HCT116 (cell line): Measurements from ENCODE around the gene MISP.

Experiments
- CTCF ChIP-seq, 3 experiments: fragments of 200-600 bp in 1 of 3; sonication (generic) in 1 of 3; IDR thresholded peaks in 2 of 3; conservative IDR thresholded peaks in 1 of 3; 2 replicates each; pipeline ENCODE4 v1.5.1; 2012 to 2017; ENCODE audit warnings: low read depth in 2 of 3, low read length in 2 of 3, antibody characterized with exemption in 1 of 3, borderline replicate concordance in 1 of 3, control low read depth in 1 of 3, mild to moderate bottlenecking in 1 of 3, mixed read lengths in 1 of 3, mixed run types in 1 of 3, moderate library complexity in 1 of 3; ENCODE audit not compliant: insufficient read depth in 1 of 3
- POLR2A ChIP-seq: IDR thresholded peaks from 2 replicates; pipeline ENCODE4 v1.7.0; 2011; ENCODE audit warnings: borderline replicate concordance; ENCODE audit not compliant: insufficient read depth, insufficient read length; ENCODE audit errors: extremely low read depth
- POLR2AphosphoS5 ChIP-seq: IDR thresholded peaks from 2 replicates; pipeline ENCODE4 v1.6.1; 2011; ENCODE audit warnings: mild to moderate bottlenecking, low read depth, low read length, moderate library complexity
- YY1 ChIP-seq: IDR thresholded peaks from 2 replicates; pipeline ENCODE4 v1.6.1; 2011; ENCODE audit warnings: low read length, low read depth, moderate library complexity, mild to moderate bottlenecking; ENCODE audit not compliant: insufficient replicate concordance; ENCODE audit errors: extremely low read depth
- ZNF274 ChIP-seq: fragments of 200-500 bp; sonication (Bioruptor generic); IDR thresholded peaks from 2 replicates; pipeline ENCODE4 v1.6.1; 2014; ENCODE audit warnings: mild to moderate bottlenecking, low read depth, low read length, inconsistent platforms

- TF ChIP-seq YY1, result no peak
- no peak for TF ChIP-seq ZNF274
- no peak for TF ChIP-seq POLR2A
- TF ChIP-seq CTCF (IDR thresholded peaks at IDR 0.05 in 2 of 3, conservative IDR thresholded peaks at IDR 0.05 in 1 of 3; ENCODE audit: borderline replicate concordance in 1 of 3, insufficient read depth in 1 of 3, low read depth in 2 of 3, low read length in 2 of 3), result no peak
- no peak for TF ChIP-seq POLR2AphosphoS5
These were observed 28.3 kb upstream of the MISP start for GRCh38 chr19:722553-723101.
